ENCODE data around the gene PLB1. TPM values are rescaled to one million over a fixed set of nuclear protein-coding genes. Genes with fewer than 3 reads are reported as not detected.
"Not testable (repeated sequence)": the region's sequence is repeated elsewhere in the genome, so short reads cannot be mapped to it uniquely, and the experiment has no call there.

The PLB1 gene
- total RNA-seq, 2 experiments from 2014 or later: 0.25 to 0.50 TPM

DNA sequence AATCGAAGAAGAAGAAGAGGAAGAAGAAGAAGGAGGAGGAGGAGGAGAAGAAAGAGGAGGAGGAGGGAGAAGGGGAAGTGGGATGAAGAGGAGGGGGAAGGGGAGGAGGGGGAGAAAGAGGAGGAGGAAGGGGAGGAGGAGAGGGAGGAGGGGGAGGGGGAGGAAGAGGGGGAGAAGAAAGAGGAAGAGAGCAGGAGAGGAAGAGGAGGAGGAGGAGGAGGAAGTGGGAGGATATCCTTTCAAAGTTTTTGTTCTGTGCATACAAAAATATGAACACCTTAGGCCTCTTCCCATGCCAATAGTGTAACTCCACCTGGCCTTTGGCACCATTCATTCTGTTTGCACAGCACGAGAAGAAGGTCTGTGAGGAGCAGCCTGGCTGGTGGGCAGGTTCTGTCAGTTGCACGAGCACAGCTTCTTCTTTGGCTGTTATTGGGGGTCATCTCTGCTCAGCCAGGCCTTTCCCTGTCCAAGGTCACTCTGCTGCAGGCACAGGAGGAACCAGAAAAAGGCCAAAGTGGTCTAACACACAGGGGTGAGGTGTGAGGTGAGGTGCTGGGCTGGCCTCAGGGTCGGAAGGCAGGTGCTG, 25.8 kb upstream of the PLB1 start:
- H3K4me1 Mint-ChIP-seq (ENCODE audit: low read depth): peaks cover 25% of the 10 kb centered on the region
- CTCF ChIA-PET: no interaction called here
- ATAC-seq (no peak), DNase-seq (no peak)
- H3K9me3 Mint-ChIP-seq: peaks cover 4% of the 10 kb centered on the region
- POLR2A ChIA-PET: interaction anchor here (1.1 to 1.5 kb wide), 2 partner anchors 10 to 68 kb away, joined by 3 read pairs; no protein-coding TSS in a partner anchor
- H3K27ac Mint-ChIP-seq: no peak overlapping the region
- H3K4me3 Mint-ChIP-seq: no peak overlapping the region
- intact Hi-C loops (cut with micrococcal nuclease): no loop called here
- peaks cover 4% of the 10 kb centered on the region for H3K27me3 Mint-ChIP-seq
- no peaks in the 10 kb centered on the region for H3K36me3 Mint-ChIP-seq (ENCODE audit: low read depth)
- no peak for TF ChIP-seq CTCF (IDR thresholded peaks at IDR 0.05)

- Mint-ChIP-seq H3K4me1 (ENCODE audit: low read depth) (peaks cover 18% of the 10 kb centered on the region), H3K9me3 (peaks cover 4% of the 10 kb centered on the region), H3K4me3 (no peak overlapping the region), H3K27me3 (peaks cover 4% of the 10 kb centered on the region), H3K27ac (no peak overlapping the region), H3K36me3 (ENCODE audit: low read depth) (no peaks in the 10 kb centered on the region)
- DNase-seq (no peak), ATAC-seq (no peak)
- ChIA-PET POLR2A (interaction anchor here (0.8 to 1.1 kb wide), 2 partner anchors 10 to 43 kb away, joined by 3 read pairs; no protein-coding TSS in a partner anchor), CTCF (no interaction called here)
- intact Hi-C loops (cut with micrococcal nuclease): no loop called here
- TF ChIP-seq CTCF (IDR thresholded peaks at IDR 0.05): no peak
Measured at GRCh38 chr2:28470759-28471158, 25.1 kb upstream of the PLB1 start.

DNA sequence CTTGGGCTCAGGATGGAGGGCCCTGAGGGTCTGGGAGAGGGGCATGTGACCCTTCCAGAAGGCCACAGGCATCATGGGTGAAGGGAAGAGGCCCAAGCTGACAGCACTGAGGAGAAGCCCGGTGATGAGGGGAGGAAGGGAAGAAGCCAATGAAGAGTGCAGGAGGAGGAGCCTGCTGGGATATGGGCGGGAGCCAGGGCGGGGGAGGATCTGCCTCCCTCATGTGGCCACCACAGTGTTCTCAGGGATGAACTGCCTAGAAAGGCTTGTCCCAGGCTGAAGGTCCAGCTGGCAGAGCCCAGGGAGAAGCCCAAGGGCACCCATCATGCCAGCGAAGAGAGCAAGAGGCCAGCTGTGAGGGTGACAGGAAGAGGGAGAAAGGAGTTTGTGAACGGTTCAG, 24.6 kb upstream of the PLB1 start:
- no peak overlapping the region for H3K27ac Mint-ChIP-seq
- CTCF ChIA-PET: no interaction called here

GRCh38 chr2:28471701-28472236, 24.1 kb upstream of the PLB1 start:
- no peak overlapping the region for H3K27ac Mint-ChIP-seq
- no peak for TF ChIP-seq CTCF (IDR thresholded peaks at IDR 0.05)
- H3K27me3 Mint-ChIP-seq: peaks cover 4% of the 10 kb centered on the region
- H3K36me3 Mint-ChIP-seq (ENCODE audit: low read depth): no peaks in the 10 kb centered on the region
- peaks cover 4% of the 10 kb centered on the region for H3K9me3 Mint-ChIP-seq
- peaks cover 14% of the 10 kb centered on the region for H3K4me1 Mint-ChIP-seq (ENCODE audit: low read depth)
- ATAC-seq (no peak), DNase-seq (no peak)
- ChIA-PET POLR2A (interaction anchor here (0.8 kb wide), 1 partner anchor 44 kb away, joined by 3 read pairs; no protein-coding TSS in a partner anchor), CTCF (no interaction called here)
- H3K4me3 Mint-ChIP-seq: no peak overlapping the region
- intact Hi-C loops (cut with micrococcal nuclease): no loop called here

More for the DNA sequence above, 24.6 kb upstream of the PLB1 start:
- Mint-ChIP-seq H3K27me3 (peaks cover 4% of the 10 kb centered on the region), H3K4me3 (no peak overlapping the region), H3K4me1 (ENCODE audit: low read depth) (peaks cover 14% of the 10 kb centered on the region), H3K9me3 (peaks cover 4% of the 10 kb centered on the region), H3K36me3 (ENCODE audit: low read depth) (no peaks in the 10 kb centered on the region)
- intact Hi-C loops (cut with micrococcal nuclease): no loop called here
- ATAC-seq (no peak), DNase-seq (no peak)
- no peak for TF ChIP-seq CTCF (IDR thresholded peaks at IDR 0.05)
- POLR2A ChIA-PET: interaction anchor here (0.8 to 1.1 kb wide), 2 partner anchors 9 to 44 kb away, joined by 3 read pairs; no protein-coding TSS in a partner anchor

DNA sequence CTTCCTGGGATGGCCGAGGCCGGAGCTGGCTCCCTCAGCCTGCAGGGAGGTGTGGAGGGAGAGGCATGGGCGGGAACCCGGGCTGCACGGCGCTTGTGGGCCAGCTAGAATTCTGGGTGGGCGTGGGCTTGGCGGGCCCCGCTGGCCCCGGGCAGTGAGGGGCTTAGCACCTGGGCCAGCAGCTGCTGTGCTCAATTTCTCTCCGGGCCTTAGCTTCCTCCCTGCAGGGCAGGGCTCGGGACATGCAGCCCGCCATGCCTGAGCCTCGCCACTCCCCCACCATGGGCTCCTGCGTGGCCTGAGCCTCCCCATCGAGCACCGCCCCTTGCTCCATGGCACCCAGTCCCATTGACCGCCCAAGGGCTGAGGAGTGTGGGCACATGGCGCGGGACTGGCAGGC, 23.2 kb upstream of the PLB1 start:
- H3K27ac Mint-ChIP-seq; ATAC-seq; H3K27me3 Mint-ChIP-seq; H3K4me3 Mint-ChIP-seq; intact Hi-C loops (cut with micrococcal nuclease); H3K9me3 Mint-ChIP-seq; POLR2A ChIA-PET; DNase-seq; H3K36me3 Mint-ChIP-seq (ENCODE audit: low read depth); CTCF ChIA-PET: not testable (repeated sequence)
- H3K4me1 Mint-ChIP-seq (ENCODE audit: low read depth): peaks cover 14% of the 10 kb centered on the region
